B cell (primary cell): ENCODE measurements around the gene PPIH.

ENCODE experiments used
- CTCF ChIP-seq: fragments of 200-600 bp; IDR thresholded peaks from one replicate; pipeline ENCODE4 v1.8.0; 2022; ENCODE audit warnings: antibody characterized with exemption, mild to moderate bottlenecking
- EZH2 ChIP-seq: IDR thresholded peaks from 2 replicates; pipeline ENCODE4 v1.6.1; 2012; ENCODE audit warnings: borderline replicate concordance, low read depth, mild to moderate bottlenecking, moderate library complexity, low read length; ENCODE audit not compliant: insufficient read depth, poor library complexity, severe bottlenecking

DNA sequence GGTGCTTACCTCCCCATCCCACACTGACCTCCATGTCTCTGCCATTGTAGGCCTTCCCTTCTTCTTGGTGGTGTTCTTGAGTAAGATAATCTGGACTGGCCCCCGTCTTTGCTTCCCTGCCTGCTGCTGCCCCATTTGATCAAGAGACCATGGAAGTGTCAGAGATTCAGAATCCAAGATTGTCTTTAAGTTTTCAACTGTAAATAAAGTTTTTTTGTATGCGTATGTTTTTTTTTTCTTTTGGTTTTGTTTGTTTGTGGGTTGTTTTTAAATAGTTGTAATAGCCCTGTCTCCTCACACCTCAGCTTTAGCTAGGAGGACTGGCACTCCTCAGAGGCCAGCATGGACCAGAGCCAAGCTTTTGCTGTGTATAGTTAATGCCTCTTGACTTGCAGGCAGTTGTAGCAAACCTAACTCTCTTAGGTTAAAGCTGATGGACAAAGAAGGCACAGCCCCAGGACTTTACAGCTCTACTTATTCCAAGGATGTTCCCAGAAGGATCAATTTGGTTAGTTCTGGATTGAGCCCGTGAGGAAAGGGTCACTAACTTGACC lies 18.4 kb downstream of the PPIH start:
- TF ChIP-seq CTCF (no peak), EZH2 (no peak)
